ENCODE results near the gene GNB2.
A peak's percentile ranks its signal among the peaks of the same experiment; 100 is the strongest.

The GNB2 gene

DNA sequence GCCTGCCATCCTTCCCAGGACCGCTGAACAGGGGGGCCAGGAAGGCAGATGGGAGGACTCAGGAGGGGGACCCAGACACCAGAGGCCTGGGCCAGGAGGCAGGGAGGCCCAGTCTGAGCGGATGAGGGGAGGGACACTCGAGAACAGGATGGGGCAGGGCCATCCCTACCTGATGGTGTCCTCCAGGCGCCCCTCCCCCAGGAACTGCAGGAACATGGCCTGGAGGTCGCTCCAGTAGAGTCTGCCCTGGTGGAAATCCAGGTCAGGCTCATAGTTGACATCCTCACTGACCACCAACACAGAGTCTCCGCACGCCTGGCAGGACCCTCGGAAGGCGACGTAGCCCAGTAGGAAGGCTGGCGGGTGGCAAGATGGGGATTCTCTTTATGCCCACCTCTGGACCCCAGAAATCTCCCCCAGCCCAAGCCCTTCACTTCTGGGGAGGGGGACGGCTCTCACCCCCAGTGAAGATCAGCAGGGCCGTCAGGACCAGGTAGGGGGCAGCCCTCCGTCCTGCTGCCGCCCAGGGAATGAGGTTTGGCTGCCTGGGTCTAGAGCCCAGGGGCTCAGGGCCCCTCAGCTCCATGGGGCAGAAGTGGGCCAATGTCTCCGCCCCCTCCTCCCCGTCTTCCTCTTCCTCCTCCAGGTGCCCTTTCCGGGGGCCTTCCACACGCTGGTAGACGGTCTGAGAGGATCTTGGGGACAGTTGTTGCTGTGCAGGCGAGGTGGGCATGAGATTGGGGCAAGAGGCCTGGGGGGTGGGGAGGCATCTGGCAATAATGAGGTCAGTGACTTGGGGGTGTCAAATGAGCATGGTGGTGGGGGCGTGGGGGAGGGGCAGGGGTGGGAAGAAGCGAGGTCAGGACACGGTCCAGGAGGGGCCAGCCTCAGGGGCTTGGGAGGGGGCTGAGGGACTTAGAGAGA is 32.8 kb upstream of the GNB2 start:
- Histone ChIP-seq H3K4me1 (ENCODE audit: control insufficient read depth, low read length) (peaks cover 18% of the 10 kb centered on the region), H3K4me3 (ENCODE audit: low read length) (no peak overlapping the region), H3K9me2 (replicated peaks; ENCODE audit: control insufficient read depth, low read length) (no peaks in the 10 kb centered on the region), H3K4me2 (ENCODE audit: low read length) (no peak overlapping the region), H3K27me3 (ENCODE audit: control insufficient read depth, low read length) (peaks cover 6% of the 10 kb centered on the region; the same call in 1 of the 2 replicates), H3K36me3 (ENCODE audit: control insufficient read depth, low read length) (no peaks in the 10 kb centered on the region), H3F3A (ENCODE audit: control insufficient read depth, insufficient read depth) (0 out of 2 replicates have a peak, but pooled peaks cover 3% of the 10 kb centered on the region), H4K20me1 (ENCODE audit: control insufficient read depth, insufficient read depth, low read depth, low read length) (no peaks in the 10 kb centered on the region), H3K9me3 (ENCODE audit: control insufficient read depth, insufficient read depth, low read length) (no peaks in the 10 kb centered on the region), H3K27ac (ENCODE audit: low read depth, low read length) (no peak overlapping the region), H3K79me2 (ENCODE audit: control insufficient read depth, low read length) (no peaks in the 10 kb centered on the region)
- TF ChIP-seq, protein P1, sequence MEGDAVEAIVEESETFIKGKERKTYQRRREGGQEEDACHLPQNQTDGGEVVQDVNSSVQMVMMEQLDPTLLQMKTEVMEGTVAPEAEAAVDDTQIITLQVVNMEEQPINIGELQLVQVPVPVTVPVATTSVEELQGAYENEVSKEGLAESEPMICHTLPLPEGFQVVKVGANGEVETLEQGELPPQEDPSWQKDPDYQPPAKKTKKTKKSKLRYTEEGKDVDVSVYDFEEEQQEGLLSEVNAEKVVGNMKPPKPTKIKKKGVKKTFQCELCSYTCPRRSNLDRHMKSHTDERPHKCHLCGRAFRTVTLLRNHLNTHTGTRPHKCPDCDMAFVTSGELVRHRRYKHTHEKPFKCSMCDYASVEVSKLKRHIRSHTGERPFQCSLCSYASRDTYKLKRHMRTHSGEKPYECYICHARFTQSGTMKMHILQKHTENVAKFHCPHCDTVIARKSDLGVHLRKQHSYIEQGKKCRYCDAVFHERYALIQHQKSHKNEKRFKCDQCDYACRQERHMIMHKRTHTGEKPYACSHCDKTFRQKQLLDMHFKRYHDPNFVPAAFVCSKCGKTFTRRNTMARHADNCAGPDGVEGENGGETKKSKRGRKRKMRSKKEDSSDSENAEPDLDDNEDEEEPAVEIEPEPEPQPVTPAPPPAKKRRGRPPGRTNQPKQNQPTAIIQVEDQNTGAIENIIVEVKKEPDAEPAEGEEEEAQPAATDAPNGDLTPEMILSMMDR (IDR thresholded peaks at IDR 0.05; ENCODE audit: low read depth, low read length, poor library complexity, severe bottlenecking): no peak
- TF ChIP-seq EZH2phosphoT487 (IDR thresholded peaks at IDR 0.05; ENCODE audit: borderline replicate concordance, low read length): no peak

DNA sequence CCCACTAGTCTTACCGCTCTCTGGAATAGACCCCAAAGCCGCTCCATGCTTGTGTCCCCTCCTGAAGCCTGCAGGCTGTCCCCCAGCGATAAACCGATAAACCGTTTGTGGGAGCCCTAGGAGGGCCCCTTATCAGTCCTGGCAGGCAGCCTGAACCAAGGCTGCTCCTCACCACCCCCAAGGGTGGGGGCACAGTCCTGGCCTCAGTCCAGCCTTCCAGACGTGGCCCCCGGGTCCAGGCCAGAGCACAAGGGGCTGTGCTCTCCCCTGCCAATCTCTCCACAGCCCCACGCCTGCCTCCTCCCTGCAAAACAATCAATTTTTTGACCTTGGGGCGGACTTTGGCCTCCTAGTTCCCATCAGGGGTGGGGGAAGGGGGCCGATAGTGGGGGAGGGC is 32.1 kb upstream of the GNB2 start, which contains the start of gene TFR2:
TFR2 (minus strand) TSS at position 90 of the 397 bp plus-strand sequence; CDS start at position 47, 43 bp downstream.
- Histone ChIP-seq H4K20me1 (ENCODE audit: control insufficient read depth, insufficient read depth, low read depth, low read length) (no peaks in the 10 kb centered on the region), H3K4me3 (ENCODE audit: low read length) (peak within 1 kb of the TSS; percentile 49), H3K27ac (ENCODE audit: low read depth, low read length) (no peak within 1 kb of the TSS), H3K79me2 (ENCODE audit: control insufficient read depth, low read length) (no peaks in the 10 kb centered on the region), H3K36me3 (ENCODE audit: control insufficient read depth, low read length) (no peaks in the 10 kb centered on the region), H3K9me3 (ENCODE audit: control insufficient read depth, insufficient read depth, low read length) (no peaks in the 10 kb centered on the region), H3F3A (ENCODE audit: control insufficient read depth, insufficient read depth) (0 out of 2 replicates have a peak, but pooled peaks cover 3% of the 10 kb centered on the region), H3K27me3 (ENCODE audit: control insufficient read depth, low read length) (peaks cover 6% of the 10 kb centered on the region; the same call in 1 of the 2 replicates), H3K4me2 (ENCODE audit: low read length) (peak within 1 kb of the TSS; percentile 71), H3K4me1 (ENCODE audit: control insufficient read depth, low read length) (peaks cover 18% of the 10 kb centered on the region), H3K9me2 (replicated peaks; ENCODE audit: control insufficient read depth, low read length) (no peaks in the 10 kb centered on the region)
- no peak for TF ChIP-seq EZH2phosphoT487 (IDR thresholded peaks at IDR 0.05; ENCODE audit: borderline replicate concordance, low read length)

DNA sequence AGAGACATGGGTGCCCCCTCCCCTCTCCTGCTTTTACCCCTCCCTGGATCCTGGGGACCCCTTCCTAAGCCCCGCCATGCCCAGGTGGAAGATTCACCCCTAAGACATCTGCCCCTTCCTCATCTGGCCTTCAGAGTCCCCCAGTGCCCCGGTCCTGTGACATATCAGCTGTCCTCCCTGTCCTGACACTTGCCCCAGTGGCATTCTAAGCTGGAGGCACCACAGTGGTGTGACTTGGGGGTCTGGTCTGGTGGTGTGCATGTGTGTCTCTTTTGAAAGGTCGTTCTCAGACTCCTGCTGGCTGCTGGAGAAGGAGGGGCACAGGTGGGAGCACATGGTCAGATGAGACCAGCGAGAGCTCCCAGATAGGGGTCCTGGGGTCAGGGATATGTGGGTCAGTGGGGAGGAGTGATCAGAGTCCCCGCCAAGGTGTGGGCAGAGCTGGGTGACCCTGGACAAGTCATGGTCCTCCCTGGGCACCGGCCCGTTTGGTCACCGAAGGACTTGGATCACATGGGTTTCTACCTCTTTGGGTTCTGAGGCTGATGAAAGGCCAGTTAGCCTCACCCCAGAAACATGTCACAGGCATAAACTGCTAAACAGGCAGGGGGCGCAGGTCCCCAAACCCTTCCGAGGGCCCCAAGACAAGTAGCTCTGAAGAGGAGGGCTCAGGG is 31.5 kb upstream of the GNB2 start:
- Histone ChIP-seq H3K9me2 (replicated peaks; ENCODE audit: control insufficient read depth, low read length) (no peaks in the 10 kb centered on the region), H3K79me2 (ENCODE audit: control insufficient read depth, low read length) (no peaks in the 10 kb centered on the region), H3K4me3 (ENCODE audit: low read length) (peak overlapping the region; percentile 49), H4K20me1 (ENCODE audit: control insufficient read depth, insufficient read depth, low read depth, low read length) (no peaks in the 10 kb centered on the region), H3K36me3 (ENCODE audit: control insufficient read depth, low read length) (no peaks in the 10 kb centered on the region), H3K9me3 (ENCODE audit: control insufficient read depth, insufficient read depth, low read length) (no peaks in the 10 kb centered on the region), H3F3A (ENCODE audit: control insufficient read depth, insufficient read depth) (0 out of 2 replicates have a peak, but pooled peaks cover 3% of the 10 kb centered on the region), H3K27me3 (ENCODE audit: control insufficient read depth, low read length) (peaks cover 6% of the 10 kb centered on the region; the same call in 1 of the 2 replicates), H3K4me1 (ENCODE audit: control insufficient read depth, low read length) (peaks cover 18% of the 10 kb centered on the region), H3K27ac (ENCODE audit: low read depth, low read length) (no peak overlapping the region), H3K4me2 (ENCODE audit: low read length) (peak overlapping the region; percentile 71)
- no peak for TF ChIP-seq EZH2phosphoT487 (IDR thresholded peaks at IDR 0.05; ENCODE audit: borderline replicate concordance, low read length)
- TF ChIP-seq, protein P1 (IDR thresholded peaks at IDR 0.05; ENCODE audit: low read depth, low read length, poor library complexity, severe bottlenecking): peak; percentile 66
